ENCODE data around the gene NELL1.

NELL1 gene

DNA sequence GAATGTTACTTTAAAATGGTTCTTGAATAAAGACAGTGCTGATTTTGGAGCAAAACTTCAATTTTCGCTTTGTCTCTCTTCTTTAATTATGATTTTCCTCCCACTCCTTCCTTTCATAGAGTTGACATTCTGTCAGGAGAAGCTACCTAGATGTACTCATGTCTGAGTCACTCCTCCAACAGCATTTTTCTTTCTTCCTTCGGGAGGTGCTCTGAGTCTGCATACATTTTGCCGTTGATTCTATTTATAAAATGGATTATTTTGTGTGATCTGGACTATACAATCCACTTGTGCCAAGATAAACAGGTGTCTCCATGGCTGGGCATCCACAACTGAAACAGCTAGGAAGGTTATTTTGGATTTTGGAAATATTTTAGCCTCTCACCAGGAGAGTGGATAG, 935.2 kb downstream of the NELL1 start:
- DNase-seq: no peak

DNA sequence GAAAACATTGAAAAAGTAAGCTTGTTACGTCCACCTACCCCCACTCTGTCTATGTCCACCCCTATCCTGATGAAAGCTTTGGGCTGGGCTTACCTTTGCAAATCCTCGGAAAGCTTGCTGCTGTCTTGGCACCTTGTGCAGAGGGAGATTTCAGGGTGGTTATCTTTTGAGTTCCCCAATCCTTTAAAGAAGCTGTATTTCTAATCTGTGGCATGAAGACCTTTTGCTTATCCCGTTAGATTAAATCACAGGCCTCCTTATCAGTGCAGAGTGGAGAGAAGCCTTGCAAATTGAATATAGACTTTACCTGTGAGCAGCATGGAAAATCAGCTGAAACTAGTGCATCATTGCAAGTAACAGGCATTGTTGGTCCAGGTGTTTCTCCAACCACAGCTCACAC, 942.9 kb downstream of the NELL1 start:
- no peak for DNase-seq

GRCh38 chr11:21614961-21615360, 945.6 kb downstream of the NELL1 start:
- DNase-seq: no peak

GRCh38 chr11:21615955-21616371, 946.6 kb downstream of the NELL1 start:
- DNase-seq: no peak

- no peak for DNase-seq
These were observed 953.2 kb downstream of the NELL1 start for GRCh38 chr11:21622566-21622965.

DNA sequence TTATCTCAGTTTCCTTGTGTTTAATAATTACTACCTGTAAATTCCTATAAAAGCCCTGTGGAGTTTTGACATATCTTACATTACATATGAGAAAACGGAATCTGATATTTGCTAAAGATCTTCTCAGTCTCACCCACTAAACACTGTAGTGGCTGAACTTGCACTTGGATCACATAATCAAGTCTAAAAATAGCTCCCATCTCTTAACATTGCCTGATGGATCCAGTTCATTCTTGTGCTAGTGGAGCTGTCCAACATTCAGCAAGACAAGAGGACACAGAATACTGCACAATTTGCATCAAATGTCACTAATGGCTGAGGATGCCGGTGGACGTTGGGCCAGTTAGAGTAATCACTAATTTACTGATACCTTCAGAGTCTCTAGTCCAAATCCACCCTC, 953.6 kb downstream of the NELL1 start:
- DNase-seq: no peak

Measured in activated CD4-positive, alpha-beta T cell treated with anti-CD3 and anti-CD28 coated beads, Interleukin-2, amount 50 U/mL, for 48 hours (primary cell).